ENCODE measurements around the gene UNC5C.
A peak's percentile ranks its signal among the peaks of the same experiment; 100 is the strongest.
"Not testable (repeated sequence)": the region's sequence is repeated elsewhere in the genome, so short reads cannot be mapped to it uniquely, and the experiment has no call there.

The UNC5C gene

DNA sequence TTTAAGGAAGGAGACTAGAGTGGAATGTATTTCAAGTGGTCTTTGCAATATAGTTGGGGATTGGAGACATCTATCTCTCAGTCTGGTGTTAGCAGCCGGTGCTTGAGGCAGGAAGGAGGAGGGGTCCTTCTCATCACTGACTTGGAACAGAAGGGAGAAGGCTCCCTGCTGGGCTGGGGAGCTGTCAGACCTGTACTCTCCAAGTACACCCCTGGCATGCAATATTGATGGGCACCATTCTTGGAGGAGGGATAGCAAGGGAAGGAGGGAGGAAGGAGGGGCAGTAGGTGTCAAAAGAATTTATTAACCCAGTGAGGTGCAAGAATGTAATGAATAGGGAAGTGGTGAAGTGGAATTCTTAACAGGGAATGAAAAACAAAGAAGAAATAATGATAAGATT lies 338.8 kb downstream of the UNC5C start:
- no peak for DNase-seq

DNA sequence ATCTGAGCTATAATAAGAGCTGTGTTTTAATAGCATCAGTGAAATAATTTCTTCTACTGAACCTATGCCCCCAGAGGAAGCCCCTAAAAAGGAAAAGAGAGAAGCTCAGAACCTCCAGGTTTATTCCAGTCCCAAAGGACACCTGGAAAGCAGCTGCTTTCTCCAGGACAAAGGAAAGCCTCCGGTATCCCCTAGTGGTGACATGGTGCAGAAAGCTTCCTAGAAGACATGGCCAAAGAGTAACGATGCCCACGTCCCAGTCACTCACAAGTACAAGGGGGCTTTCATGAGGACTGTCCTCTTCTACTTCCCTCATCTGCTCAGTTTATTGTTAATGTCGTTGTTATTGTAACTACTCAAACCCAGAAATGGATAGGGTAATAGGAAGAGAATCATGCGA lies 343.9 kb downstream of the UNC5C start:
- DNase-seq, result no peak

DNA sequence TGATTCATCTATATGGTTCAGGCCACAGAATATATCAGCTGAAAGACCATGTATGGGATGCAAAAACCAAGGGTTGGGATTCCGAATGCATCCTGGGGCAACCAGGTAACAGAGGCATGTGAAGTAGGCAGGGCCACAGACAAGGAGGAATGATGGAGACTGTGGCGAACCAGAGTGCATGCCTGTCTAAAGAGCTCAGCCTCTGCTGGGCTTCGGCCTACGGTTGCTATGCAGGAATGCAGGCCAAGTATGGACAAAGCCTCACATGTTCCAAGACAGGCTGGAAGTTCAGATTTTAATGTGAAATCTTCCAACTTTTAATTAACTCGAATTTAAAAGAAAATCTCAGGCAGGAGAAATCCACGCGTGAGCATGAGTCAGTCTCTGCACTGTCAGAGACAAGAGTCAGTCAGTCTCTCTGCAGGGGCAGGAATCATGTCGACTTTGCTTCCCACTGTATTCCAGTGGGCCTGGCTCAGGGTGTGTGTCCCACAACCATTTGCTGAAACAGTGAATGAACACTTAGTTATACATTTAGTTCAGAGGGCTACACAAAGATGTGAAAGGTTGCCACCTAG lies 344.4 kb downstream of the UNC5C start:
- no peak for DNase-seq

DNA sequence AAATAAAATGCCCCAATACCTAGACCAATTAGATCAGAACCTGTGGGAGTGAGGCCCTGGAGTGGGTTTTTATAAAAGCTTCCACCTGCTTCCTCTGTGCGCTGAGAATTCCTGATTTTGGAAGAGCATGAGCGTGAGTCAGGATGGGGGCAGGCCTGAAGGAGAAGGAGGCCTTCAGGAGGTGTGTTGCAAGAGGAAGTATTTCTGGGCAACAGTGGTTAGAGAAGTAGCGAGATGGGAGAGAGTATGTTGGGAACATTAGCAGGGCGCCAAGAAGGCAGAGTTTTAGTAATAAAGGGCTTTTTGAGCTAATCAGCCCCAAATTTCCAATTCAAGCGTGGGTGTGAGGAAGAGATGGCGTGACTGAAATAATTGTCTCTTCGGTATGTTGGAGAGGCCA lies 349.8 kb downstream of the UNC5C start:
- DNase-seq, result no peak

DNA sequence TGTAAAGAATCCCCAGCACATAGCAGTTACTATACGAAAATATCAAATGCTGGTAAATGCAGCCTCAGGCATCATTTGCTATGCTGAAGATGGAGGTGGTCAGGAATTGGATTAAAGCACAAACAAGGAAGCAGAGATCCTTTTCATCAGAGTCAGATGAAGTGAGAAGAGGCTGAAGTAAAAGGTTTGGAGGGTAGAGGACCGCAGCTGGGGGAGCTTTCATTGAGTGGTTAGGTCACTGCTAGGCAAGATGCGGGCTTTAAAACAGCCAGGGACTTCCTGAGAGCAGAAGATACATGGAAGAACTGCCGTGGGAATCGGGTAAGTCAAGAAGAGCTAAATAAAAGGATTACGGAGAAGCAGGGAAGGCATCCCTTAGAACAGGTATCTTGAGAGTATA lies 351.4 kb downstream of the UNC5C start:
- no peak for DNase-seq

DNA sequence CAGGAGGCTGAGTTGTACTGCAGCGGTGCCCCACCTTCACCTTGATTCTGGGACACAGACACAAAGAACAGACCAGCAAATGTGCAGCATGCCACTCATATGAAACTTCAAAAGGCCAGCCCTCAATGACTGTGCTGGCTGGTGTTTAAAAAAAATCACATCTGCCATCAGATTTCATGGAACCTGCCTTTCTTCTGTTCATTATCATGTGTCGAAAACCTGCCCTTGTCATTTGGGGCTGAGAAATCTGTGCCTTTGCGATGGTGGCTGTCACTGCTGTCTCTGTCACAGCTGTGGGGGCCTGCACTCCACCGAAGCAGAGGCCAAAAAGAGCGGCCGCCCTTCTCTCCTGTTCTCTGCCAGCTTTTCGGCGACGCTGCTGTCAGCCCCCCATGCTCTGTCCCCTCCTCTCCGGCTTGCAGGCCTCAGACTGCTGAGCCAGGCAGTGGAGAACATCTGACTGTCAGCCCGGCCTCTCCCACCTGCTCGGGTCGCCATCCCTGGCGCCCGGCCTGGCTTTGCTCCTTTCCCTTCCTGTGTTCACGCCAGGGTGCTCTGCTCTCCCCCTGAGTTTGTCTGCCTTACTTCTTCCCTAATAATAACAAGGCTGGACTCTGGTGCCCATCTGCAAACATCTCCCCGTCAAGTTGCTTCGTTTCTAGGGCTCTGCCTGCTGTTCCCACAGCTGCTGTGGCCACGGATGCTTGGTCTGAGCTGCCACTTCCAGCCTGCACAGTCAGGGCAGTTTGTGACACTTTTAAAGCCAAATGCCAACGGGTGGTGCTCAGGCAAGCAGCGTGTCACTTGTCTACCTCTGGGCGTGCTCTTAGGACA lies 355.2 kb downstream of the UNC5C start:
- DNase-seq, result no peak

DNA sequence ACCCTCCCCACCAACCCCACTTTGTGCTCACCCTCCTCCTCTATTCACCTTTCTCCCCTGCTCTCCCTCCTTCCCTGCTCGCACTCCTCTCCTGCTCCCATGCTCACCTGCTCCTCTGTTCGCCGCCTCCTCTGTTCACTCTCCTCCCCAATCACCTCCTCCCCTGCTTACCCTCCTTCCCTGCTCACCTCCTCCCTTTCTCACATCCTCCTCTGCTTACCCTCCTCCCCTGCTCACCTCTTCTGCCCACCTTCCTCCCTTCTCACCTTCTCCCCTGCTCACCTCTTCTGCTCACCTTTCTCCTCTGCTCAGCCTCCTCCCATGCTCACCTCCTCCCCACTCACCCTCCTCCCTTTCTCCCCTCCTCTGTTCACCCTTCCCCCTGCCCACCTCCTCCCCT lies 357.2 kb downstream of the UNC5C start:
- no peak for DNase-seq

DNA sequence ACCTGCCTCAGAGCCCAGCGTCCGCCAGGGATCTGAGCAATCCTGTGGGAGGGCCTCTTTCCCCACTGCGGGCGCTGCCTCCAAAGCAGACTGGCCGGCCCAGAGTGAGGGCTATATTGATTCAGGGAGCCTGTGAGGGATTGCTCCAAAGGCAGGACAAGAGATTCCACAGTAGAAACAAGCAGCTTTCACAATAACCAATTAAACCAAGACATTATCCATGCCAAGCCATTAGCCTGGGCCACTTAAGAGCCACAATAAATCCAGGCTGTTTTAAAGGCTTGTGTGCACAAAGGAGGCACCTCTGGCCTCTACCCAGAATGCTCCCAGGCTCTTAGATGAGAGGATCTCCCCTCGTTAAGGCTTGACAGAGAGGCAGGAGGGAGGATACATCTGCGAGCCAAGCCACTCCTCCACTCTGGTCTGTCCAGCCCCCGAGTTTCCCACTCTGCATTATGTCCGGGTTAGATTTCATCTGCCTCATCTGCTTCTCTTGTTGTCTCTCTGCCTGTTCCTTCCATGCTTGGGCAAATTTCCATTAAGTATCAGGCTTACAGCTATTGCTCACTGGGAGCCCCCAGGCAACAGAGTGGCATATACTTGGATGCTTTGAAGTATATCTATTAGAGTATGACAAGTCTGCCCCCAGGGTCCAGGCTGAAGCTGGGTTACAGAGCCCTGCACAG lies 357.9 kb downstream of the UNC5C start:
- no peak for DNase-seq

DNA sequence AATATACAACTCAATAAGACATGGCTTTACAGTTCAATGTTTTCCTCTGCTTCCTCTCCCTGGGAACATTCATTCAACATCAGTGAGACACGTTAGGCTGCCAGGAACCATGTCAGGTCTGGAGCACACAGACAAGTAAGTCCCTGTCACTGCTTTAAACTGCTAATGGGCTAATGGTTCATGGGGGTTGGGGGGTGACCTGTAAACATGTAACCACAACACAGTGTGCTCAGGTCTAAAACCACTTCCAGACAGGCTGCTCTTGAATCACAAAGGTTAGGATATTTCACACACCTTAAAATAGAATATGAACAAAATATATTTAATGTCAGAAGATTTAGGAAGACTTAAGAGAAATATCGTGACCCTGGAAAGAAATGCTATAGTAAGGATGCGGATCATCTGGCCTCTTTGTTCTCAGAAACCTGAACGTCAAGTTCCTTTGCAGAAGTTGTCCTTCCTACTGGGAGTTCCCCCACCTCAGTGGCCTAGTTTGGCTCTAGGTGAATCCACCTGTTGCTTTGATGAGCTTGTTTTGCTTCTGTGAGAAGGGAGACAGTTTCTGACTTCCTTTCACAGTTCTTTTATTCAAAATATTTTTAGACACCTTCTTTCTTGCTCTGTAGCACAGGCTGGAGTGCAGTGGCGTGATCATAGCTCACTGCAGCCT lies 359.9 kb downstream of the UNC5C start:
- DNase-seq, result no peak

DNA sequence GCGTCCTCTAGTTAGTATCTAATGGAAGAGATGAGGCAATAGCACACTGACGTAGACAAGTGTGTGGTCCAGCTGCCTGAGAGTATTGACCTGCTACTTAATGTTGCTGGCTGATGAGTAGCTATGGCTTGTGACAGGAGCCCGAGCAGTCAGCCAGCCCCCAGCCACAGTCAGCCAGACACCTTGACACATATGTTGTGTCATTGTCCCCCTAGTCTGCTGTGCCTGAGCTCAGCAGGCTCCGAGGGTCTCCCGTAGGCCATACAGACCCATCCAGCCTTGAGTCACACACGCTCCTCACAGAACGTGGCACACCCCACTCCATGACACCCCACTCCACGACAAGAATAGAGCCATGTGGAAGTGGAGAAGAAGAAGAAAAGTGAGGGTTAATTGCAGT lies 362.1 kb downstream of the UNC5C start:
- no peak for DNase-seq

DNA sequence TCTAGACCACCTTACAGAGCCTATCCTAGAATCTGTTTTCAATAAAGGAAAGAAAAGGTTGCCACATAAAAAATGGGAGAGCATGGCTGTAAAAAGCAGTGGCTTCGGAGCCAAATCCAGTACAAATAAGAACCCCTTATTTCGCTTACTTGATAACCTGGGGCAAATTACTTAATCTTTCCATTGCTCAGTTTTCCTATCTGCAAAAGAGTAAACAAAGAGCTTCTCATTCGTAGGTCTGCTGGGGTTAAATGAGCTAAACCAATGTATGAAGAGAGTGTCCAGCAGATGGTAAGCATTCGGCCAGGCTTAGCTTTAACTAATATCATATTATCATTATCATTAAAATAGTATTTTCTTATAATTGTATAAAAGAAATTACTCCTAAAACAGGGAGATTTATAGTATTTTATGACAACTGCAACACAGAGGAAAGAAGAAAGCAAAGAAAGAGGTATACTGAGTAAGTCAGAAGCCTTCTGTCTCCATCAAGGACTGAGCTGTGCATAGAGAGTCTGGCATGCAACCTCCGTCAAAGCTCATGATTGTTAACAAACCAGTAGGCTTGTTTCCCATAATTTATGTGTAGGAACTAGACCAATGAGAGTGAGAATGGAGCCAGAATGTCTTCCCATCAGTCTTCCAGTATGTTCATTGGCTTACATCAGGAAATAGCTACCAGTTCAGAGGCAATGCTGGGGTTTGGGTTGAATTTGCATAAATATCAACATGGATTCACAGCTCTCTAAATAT lies 364.9 kb downstream of the UNC5C start:
- DNase-seq, result no peak

DNA sequence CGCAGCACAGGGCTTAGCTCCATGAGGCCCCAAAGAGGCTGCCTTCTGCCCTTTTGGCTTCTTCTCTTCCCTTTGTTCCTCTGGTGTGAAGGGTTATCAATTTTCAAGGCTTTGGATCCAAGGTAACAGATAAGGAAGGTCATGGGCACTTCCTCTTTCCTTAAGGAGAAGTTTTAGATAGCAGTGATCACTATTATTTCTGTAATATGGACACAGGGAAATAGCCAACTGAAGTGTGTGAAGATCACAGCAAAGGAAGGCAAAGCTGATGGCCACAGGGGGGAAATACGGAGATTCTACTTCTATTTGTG lies 366.8 kb downstream of the UNC5C start:
- no peak for DNase-seq

DNA sequence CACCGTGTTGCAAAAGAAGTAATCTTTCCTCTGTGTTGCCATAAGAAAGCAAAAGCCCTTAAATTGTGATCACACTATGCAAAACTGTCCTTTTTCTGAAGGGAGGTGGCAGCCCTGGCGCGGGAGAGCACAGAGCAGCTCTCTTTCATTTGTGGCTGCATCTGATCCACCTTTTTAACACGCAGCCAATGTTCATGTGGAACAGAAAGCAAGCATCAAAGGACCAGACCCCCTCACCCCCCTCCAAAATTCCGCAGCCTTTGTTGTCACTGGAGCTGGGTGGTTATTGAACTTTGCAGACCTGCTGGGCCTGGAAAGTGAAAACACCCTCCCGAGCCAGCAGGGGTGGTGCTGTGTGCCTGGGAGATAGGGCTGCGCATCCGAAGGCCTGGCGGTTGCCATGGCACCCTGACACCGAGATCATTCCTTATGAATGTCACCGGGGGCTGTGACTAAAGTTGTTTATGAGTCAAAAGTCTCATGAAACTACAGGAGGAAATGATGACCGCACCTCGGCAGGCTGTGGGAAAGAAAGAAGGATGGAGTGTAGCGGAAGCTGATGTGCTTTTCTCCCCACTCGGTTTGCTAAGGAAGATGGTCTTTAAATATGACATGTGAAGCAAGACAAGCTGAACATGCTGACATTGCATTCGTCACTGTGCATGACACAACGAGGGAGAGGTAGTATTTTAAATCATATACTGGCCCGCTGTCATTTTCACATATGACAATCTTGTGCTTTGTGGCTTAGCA lies 367.4 kb downstream of the UNC5C start:
- DNase-seq, result peak; percentile 35

DNA sequence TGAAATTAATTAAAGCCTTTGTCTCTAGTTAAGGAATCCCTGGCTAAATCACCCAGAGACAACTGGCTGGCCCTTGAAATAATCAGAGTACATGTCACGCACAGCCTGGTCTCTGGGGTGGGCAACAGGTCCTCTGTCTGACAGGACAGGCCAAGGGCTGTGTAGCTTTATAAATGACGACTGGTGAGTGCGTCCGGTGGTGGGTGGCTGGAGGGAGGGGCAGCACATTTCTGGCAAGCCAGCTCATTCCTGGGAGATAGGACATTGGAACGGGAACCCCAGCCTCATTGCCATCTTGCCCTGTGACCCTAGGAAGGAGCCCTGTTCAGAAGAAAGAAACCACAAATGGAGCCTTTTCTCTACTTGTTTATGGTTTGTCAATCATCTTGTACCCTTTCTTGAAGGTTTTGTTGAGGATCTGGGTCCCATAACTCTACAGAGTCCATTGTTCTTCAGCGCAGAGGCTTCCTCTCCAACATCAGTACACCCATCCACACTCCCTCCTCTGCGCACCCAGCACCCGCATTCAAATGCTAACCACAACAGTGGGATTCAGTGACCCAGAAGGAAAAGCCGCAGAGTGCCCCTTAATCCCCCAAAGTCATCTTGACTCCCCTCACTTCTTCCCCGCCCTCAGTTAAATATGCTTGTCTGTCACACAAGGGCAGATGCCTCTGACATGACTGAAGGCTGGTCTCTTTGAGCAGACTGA lies 368.1 kb downstream of the UNC5C start:
- DNase-seq, result no peak

DNA sequence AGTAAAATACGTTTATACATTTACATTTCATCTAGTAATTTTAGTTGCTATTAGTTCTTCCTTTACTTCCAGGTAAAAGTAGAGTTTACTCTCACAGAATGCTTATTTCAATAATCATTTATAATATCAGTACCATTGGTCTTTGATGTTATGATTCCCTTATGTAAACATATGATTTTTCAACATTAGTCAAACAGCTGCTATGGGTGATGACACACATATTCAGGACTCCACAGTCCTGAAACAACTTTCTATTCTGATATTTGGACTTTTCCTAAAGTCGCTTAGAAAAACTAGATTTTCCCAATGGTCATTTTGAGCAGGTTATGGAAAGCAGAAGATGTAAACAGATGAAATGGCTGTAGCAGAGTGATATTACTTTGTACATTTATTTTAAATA lies 369.8 kb downstream of the UNC5C start:
- no peak for DNase-seq

DNA sequence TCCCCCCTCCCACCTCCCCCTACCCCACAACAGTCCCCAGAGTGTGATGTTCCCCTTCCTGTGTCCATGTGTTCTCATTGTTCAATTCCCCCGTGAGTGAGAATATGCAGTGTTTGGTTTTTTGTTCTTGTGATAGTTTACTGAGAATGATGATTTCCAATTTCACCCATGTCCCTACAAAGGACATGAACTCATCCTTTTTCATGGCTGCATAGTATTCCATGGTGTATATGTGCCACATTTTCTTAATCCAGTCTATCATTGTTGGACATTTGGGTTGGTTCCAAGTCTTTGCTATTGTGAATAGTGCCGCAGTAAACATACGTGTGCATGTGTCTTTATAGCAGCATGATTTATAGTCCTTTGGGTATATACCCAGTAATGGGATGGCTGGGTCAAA lies 377.4 kb downstream of the UNC5C start:
- DNase-seq, result not testable (repeated sequence)

DNA sequence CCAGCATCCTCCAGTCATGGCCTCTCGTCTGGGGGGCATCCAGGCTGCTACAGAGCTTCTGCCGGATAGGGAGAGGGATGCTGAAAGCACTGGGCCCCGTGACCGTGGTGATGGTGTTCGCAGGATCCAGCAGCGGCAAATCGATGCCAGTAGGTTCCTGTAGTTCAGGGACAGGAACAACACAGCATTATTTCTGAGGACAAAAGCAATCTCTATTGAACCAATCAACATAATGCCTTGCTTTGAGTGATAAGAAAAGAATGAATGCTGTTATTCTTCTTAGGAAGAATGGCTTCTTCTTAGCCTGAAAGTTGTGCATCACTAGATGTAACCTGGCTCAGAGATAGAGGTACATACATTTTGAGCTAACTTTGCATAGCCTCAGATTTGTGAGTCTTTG lies 378.6 kb downstream of the UNC5C start:
- DNase-seq, result no peak

DNA sequence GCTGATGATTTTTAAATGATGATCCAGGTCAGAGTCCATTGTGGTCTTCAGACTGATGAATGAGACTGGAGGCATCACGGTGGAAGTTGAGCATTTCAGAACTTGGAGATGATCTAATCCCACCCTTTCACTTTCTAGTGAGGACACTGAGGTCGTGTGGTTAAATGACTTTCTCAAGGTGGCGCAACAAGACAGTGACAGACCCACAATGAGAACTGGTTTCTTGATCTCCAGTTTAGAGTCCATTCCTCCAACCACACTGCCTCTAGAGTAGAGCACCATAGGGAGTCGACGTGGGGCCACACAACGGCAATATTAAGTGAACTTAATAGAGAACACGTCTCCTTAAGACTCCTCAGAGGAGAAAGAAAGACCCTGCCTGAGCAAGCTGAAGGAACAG lies 381.0 kb downstream of the UNC5C start:
- DNase-seq, result peak; percentile 13

DNA sequence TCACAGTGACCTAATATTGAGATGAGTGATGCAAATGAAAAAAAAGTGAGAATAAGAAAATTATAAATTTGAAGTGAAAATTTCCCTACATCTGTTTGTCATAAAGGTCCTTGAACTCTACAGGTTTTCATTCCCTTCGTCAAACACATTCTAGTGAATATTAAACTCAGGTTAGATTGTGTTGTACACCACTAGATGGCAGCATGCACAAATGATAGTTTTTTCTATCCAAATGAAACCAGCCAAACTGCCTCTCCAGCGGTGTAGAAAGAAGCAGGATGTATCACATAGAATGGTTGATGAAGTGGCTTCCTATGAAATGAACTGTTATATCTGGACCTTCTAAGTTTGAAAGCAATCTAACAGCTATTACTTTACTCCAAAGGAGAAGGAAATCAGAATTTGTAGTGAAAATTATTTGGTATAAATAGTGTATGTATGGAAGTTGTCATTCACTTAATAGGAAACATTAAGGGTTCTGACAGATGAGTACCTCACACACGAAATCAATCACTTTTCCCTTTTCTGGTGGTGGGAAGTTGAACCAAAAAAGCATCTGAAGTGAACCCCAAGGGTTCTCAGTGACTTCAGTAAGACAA lies 382.7 kb downstream of the UNC5C start:
- peak; percentile 77 for DNase-seq

DNA sequence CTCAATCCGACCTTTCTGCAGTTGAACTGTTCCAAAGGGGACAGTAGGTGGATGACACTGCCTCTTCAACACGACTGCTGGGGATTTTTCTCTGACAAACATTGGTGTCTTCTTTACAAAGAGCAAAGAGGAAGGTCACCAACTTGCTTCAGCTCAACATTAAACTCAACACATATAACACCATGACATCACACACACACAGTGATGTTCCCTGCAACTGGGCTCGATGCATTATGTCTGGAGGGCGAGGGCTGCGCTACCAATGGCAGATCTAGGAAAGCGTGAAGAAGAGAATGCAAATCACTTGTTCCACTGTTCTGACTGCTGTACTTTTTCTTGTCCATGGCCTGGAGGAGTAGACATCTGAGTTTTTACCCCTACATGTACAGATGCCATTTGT lies 385.9 kb downstream of the UNC5C start:
- DNase-seq, result no peak

DNA sequence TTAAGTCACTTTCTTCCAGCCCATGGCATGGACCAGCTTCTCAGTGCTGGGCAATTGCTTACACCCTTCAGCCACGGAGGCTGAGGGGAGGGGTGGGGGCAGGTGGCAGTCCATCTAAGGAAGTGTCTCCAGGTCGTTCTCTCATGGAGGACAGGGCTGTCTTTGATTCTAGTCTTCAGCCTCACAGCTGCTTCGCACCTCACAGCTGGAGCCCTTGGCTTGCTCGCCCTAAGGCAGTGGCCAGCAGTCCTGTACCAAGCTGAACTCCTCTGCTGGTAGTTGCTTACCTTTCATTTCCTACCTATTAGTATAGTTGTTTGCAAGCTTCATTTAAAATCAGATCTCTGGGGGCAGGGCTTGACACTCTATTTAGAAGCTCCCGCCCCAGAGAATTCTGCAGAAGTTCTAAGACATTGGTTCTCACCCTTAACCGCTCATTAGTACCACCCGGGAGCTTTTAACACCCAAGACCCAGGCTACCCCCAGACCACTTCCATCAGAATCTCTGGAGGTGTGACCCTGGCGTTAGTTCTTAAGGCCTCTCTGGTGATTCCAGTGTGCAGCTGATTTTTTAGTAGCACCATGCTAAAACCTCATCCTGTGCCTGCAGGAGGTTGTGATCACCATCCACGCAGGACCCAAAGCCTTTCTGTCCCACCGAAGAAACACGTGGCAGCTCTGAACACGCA lies 386.8 kb downstream of the UNC5C start:
- no peak for DNase-seq
